ENCODE measurements around the gene UBE4B. TPM values are rescaled to one million over a fixed set of nuclear protein-coding genes. Genes with fewer than 3 reads are reported as not detected.
"Not testable (repeated sequence)": the region's sequence is repeated elsewhere in the genome, so short reads cannot be mapped to it uniquely, and the experiment has no call there.

The UBE4B gene
- polyA plus RNA-seq, 3 donors: 21.0 to 27.9 (median 27.3) TPM

GRCh38 chr1:10027027-10027426, 5.7 kb upstream of the UBE4B start:
- no peak overlapping the region for H3K27ac ChIP-seq (ENCODE audit: low read depth, low read length)

- not testable (repeated sequence) for H3K27ac ChIP-seq (ENCODE audit: low read depth, low read length)
- 57 to 85% (median 73%) methylated on average over 16 to 24 of the region's 24 CpGs for WGBS, 3 donors
These were observed 3.7 kb upstream of the UBE4B start for GRCh38 chr1:10028956-10029500.

- H3K27ac ChIP-seq (ENCODE audit: low read depth, low read length): no peak overlapping the region
- WGBS, 3 donors: 86 to 93% (median 92%) methylated on average over 3 of the region's 3 CpGs
These were observed 1.3 kb upstream of the UBE4B start for GRCh38 chr1:10031461-10031860.

- WGBS, 3 donors: 0 to 1% (median 0%) methylated on average over 19 of the region's 19 CpGs
These were observed 644 bp downstream of the UBE4B start for GRCh38 chr1:10033359-10033845.

GRCh38 chr1:10042746-10043145, 10.0 kb downstream of the UBE4B start:
- H3K27ac ChIP-seq (ENCODE audit: low read depth, low read length): no peak overlapping the region
- 93 to 97% (median 96%) methylated on average over 4 of the region's 4 CpGs for WGBS, 3 donors

More at GRCh38 chr1:10033359-10033845, 644 bp downstream of the UBE4B start:
- no peak overlapping the region for H3K27ac ChIP-seq (ENCODE audit: low read depth, low read length)

GRCh38 chr1:10045480-10046355, 13.0 kb downstream of the UBE4B start:
- no peak overlapping the region for H3K27ac ChIP-seq (ENCODE audit: low read depth, low read length)
- 71 to 78% (median 77%) methylated on average over 8 of the region's 8 CpGs for WGBS, 3 donors

GRCh38 chr1:10046356-10047085, 13.8 kb downstream of the UBE4B start:
- H3K27ac ChIP-seq (ENCODE audit: low read depth, low read length): no peak overlapping the region
- 50 to 69% (median 60%) methylated on average over 8 of the region's 8 CpGs for WGBS, 3 donors

GRCh38 chr1:10048601-10049000, 15.8 kb downstream of the UBE4B start:
- WGBS, 3 donors: 88 to 99% (median 92%) methylated on average over 3 of the region's 3 CpGs
- no peak overlapping the region for H3K27ac ChIP-seq (ENCODE audit: low read depth, low read length)

- H3K27ac ChIP-seq (ENCODE audit: low read depth, low read length): no peak overlapping the region
- WGBS, 3 donors: 65 to 93% (median 91%) methylated on average over 3 of the region's 3 CpGs
These were observed 17.9 kb downstream of the UBE4B start for GRCh38 chr1:10050611-10051010.

- H3K27ac ChIP-seq (ENCODE audit: low read depth, low read length): no peak overlapping the region
- 92 to 100% (median 92%) methylated on average over 1 of the region's 1 CpG for WGBS, 3 donors
These were observed 18.9 kb downstream of the UBE4B start for GRCh38 chr1:10051656-10052055.

GRCh38 chr1:10052347-10052746, 19.6 kb downstream of the UBE4B start:
- H3K27ac ChIP-seq (ENCODE audit: low read depth, low read length): no peak overlapping the region
- WGBS, 3 donors: 91 to 96% (median 95%) methylated on average over 4 of the region's 4 CpGs

GRCh38 chr1:10054465-10054864, 21.7 kb downstream of the UBE4B start:
- H3K27ac ChIP-seq (ENCODE audit: low read depth, low read length): no peak overlapping the region
- 71 to 98% (median 80%) methylated on average over 2 of the region's 2 CpGs for WGBS, 3 donors

GRCh38 chr1:10056599-10056987, 23.8 kb downstream of the UBE4B start:
- 69 to 95% (median 86%) methylated on average over 4 of the region's 4 CpGs for WGBS, 3 donors
- no peak overlapping the region for H3K27ac ChIP-seq (ENCODE audit: low read depth, low read length)

GRCh38 chr1:10057343-10057742, 24.6 kb downstream of the UBE4B start:
- H3K27ac ChIP-seq (ENCODE audit: low read depth, low read length): no peak overlapping the region
- 44 to 87% (median 85%) methylated on average over 4 of the region's 4 CpGs for WGBS, 3 donors

GRCh38 chr1:10057796-10058195, 25.0 kb downstream of the UBE4B start:
- 35 to 86% (median 84%) methylated on average over 5 of the region's 5 CpGs for WGBS, 3 donors
- no peak overlapping the region for H3K27ac ChIP-seq (ENCODE audit: low read depth, low read length)

GRCh38 chr1:10059342-10059718, 26.6 kb downstream of the UBE4B start:
- H3K27ac ChIP-seq (ENCODE audit: low read depth, low read length): no peak overlapping the region
- 81 to 88% (median 81%) methylated on average over 8 of the region's 8 CpGs for WGBS, 3 donors

GRCh38 chr1:10060311-10061100, 27.7 kb downstream of the UBE4B start:
- 85 to 87% (median 86%) methylated on average over 8 of the region's 8 CpGs for WGBS, 3 donors
- no peak overlapping the region for H3K27ac ChIP-seq (ENCODE audit: low read depth, low read length)

GRCh38 chr1:10061276-10061675, 28.5 kb downstream of the UBE4B start:
- WGBS, 3 donors: 91 to 95% (median 92%) methylated on average over 5 of the region's 5 CpGs
- no peak overlapping the region for H3K27ac ChIP-seq (ENCODE audit: low read depth, low read length)

Data from adipose tissue (tissue), 3 donors.